ENCODE data around the gene GALC. TPM values are rescaled to one million over a fixed set of nuclear protein-coding genes. Genes with fewer than 3 reads are reported as not detected.

The GALC gene
- polyA plus RNA-seq, 3 donors from 2014 or later = 38.7 to 59.5 (median 57.6) TPM

GRCh38 chr14:87971010-87971409, 22.0 kb downstream of the GALC start:
- H3K36me3 Mint-ChIP-seq = peaks cover 49 to 68% (median 62%) of the 10 kb centered on the region in 3 donors

GRCh38 chr14:87967496-87967895, 25.5 kb downstream of the GALC start:
- no peak for DNase-seq
- peaks cover 59 to 74% (median 64%) of the 10 kb centered on the region in 3 donors for H3K36me3 Mint-ChIP-seq
- H3K4me1 Mint-ChIP-seq = peaks cover 11 to 42% of the 10 kb centered on the region in 2 donors
- H3K4me3 Mint-ChIP-seq = no peak overlapping the region
- no peaks in the 10 kb centered on the region for H3K27me3 Mint-ChIP-seq (ENCODE audit: low read depth in 3 of 3)
- peak overlapping the region in 1 of 6 donors; percentile 13 for H3K27ac Mint-ChIP-seq
- no peaks in the 10 kb centered on the region for H3K9me3 Mint-ChIP-seq

More at GRCh38 chr14:87971010-87971409, 22.0 kb downstream of the GALC start:
- Mint-ChIP-seq H3K4me3 (no peak overlapping the region), H3K27ac (peak overlapping the region in 5 of 6 donors; percentile 27 to 74 (median 58)), H3K4me1 (peaks cover 11 to 61% of the 10 kb centered on the region in 2 donors), H3K27me3 (ENCODE audit: low read depth in 3 of 3) (no peaks in the 10 kb centered on the region), H3K9me3 (no peaks in the 10 kb centered on the region)
- no peak for DNase-seq

- no peak for DNase-seq
- H3K9me3 Mint-ChIP-seq = no peaks in the 10 kb centered on the region
- H3K4me3 Mint-ChIP-seq = no peak overlapping the region
- H3K27me3 Mint-ChIP-seq (ENCODE audit: low read depth in 3 of 3) = no peaks in the 10 kb centered on the region
- H3K4me1 Mint-ChIP-seq = peaks cover 13 to 42% of the 10 kb centered on the region in 2 donors
- peak overlapping the region in 1 of 6 donors; percentile 23 for H3K27ac Mint-ChIP-seq
- H3K36me3 Mint-ChIP-seq = peaks cover 59 to 74% (median 66%) of the 10 kb centered on the region in 3 donors
These were observed 26.2 kb downstream of the GALC start for GRCh38 chr14:87966816-87967215.

- H3K27me3 Mint-ChIP-seq (ENCODE audit: low read depth in 3 of 3) = peaks cover 0 to 10% (median 5%) of the 10 kb centered on the region in 3 donors
- H3K36me3 Mint-ChIP-seq = peaks cover 59 to 80% (median 76%) of the 10 kb centered on the region in 3 donors
- H3K4me3 Mint-ChIP-seq = peak overlapping the region in 1 of 5 donors; percentile 72
- no peak for DNase-seq
- H3K27ac Mint-ChIP-seq = peak overlapping the region; percentile 91 to 98 (median 93)
- no peaks in the 10 kb centered on the region for H3K9me3 Mint-ChIP-seq
- H3K4me1 Mint-ChIP-seq = peaks cover 59 to 74% of the 10 kb centered on the region in 2 donors
These were observed 31.7 kb downstream of the GALC start for GRCh38 chr14:87961246-87961645.

- H3K36me3 Mint-ChIP-seq = peaks cover 51 to 78% (median 71%) of the 10 kb centered on the region in 3 donors
- peaks cover 70 to 80% of the 10 kb centered on the region in 2 donors for H3K4me1 Mint-ChIP-seq
- H3K4me3 Mint-ChIP-seq = peak overlapping the region; percentile 62 to 74 (median 69)
- no peaks in the 10 kb centered on the region for H3K9me3 Mint-ChIP-seq
- H3K27ac Mint-ChIP-seq = peak overlapping the region; percentile 91 to 98 (median 93)
- peak; percentile 74 to 83 (median 83) for DNase-seq
- peaks cover 2 to 10% (median 5%) of the 10 kb centered on the region in 3 donors for H3K27me3 Mint-ChIP-seq (ENCODE audit: low read depth in 3 of 3)
These were observed 32.8 kb downstream of the GALC start for GRCh38 chr14:87960013-87960787.

GRCh38 chr14:87955501-87955900, 37.5 kb downstream of the GALC start:
- no peaks in the 10 kb centered on the region for H3K9me3 Mint-ChIP-seq
- peak overlapping the region; percentile 85 to 94 (median 89) for H3K27ac Mint-ChIP-seq
- peaks cover 37 to 59% (median 41%) of the 10 kb centered on the region in 3 donors for H3K36me3 Mint-ChIP-seq
- H3K4me1 Mint-ChIP-seq = peaks cover 92 to 100% of the 10 kb centered on the region in 2 donors
- H3K27me3 Mint-ChIP-seq (ENCODE audit: low read depth in 3 of 3) = peaks cover 2 to 13% (median 10%) of the 10 kb centered on the region in 3 donors
- peak overlapping the region; percentile 51 to 69 (median 63) for H3K4me3 Mint-ChIP-seq
- no peak for DNase-seq

- H3K4me1 Mint-ChIP-seq = peaks cover 87 to 100% of the 10 kb centered on the region in 2 donors
- peak overlapping the region; percentile 94 to 99 (median 96) for H3K27ac Mint-ChIP-seq
- peak; percentile 61 to 74 (median 72) for DNase-seq
- peaks cover 2 to 5% (median 3%) of the 10 kb centered on the region in 3 donors for H3K27me3 Mint-ChIP-seq (ENCODE audit: low read depth in 3 of 3)
- H3K9me3 Mint-ChIP-seq = no peaks in the 10 kb centered on the region
- H3K36me3 Mint-ChIP-seq = peaks cover 31 to 60% (median 43%) of the 10 kb centered on the region in 3 donors
- peak overlapping the region; percentile 77 to 94 (median 89) for H3K4me3 Mint-ChIP-seq
These were observed 40.5 kb downstream of the GALC start for GRCh38 chr14:87952307-87953094.

- no peaks in the 10 kb centered on the region for H3K9me3 Mint-ChIP-seq
- H3K36me3 Mint-ChIP-seq = peaks cover 38 to 80% (median 42%) of the 10 kb centered on the region in 3 donors
- H3K27ac Mint-ChIP-seq = peak overlapping the region in 4 of 6 donors; percentile 71 to 85 (median 82)
- H3K4me1 Mint-ChIP-seq = peaks cover 43 to 76% of the 10 kb centered on the region in 2 donors
- peaks cover 0 to 2% (median 1%) of the 10 kb centered on the region in 3 donors for H3K27me3 Mint-ChIP-seq (ENCODE audit: low read depth in 3 of 3)
- peak overlapping the region in 2 of 5 donors; percentile 26 to 37 for H3K4me3 Mint-ChIP-seq
- DNase-seq = peak; percentile 52 to 59 (median 53)
These were observed 47.9 kb downstream of the GALC start for GRCh38 chr14:87944987-87945604.

GRCh38 chr14:87940894-87941293, 52.1 kb downstream of the GALC start:
- Mint-ChIP-seq H3K27me3 (ENCODE audit: low read depth in 3 of 3) (peaks cover 0 to 2% (median 1%) of the 10 kb centered on the region in 3 donors), H3K4me1 (peaks cover 14 to 47% of the 10 kb centered on the region in 2 donors), H3K9me3 (no peaks in the 10 kb centered on the region), H3K27ac (peak overlapping the region in 5 of 6 donors; percentile 0 to 55 (median 14)), H3K4me3 (no peak overlapping the region), H3K36me3 (peaks cover 31 to 73% (median 31%) of the 10 kb centered on the region in 3 donors)
- no peak for DNase-seq

GRCh38 chr14:87940382-87940781, 52.6 kb downstream of the GALC start:
- peak overlapping the region in 1 of 6 donors; percentile 13 for H3K27ac Mint-ChIP-seq
- peaks cover 0 to 2% (median 0%) of the 10 kb centered on the region in 3 donors for H3K27me3 Mint-ChIP-seq (ENCODE audit: low read depth in 3 of 3)
- H3K9me3 Mint-ChIP-seq = no peaks in the 10 kb centered on the region
- no peak overlapping the region for H3K4me3 Mint-ChIP-seq
- DNase-seq = no peak
- H3K4me1 Mint-ChIP-seq = peaks cover 9 to 42% of the 10 kb centered on the region in 2 donors
- H3K36me3 Mint-ChIP-seq = peaks cover 29 to 75% (median 31%) of the 10 kb centered on the region in 3 donors

- Mint-ChIP-seq H3K27ac (peak overlapping the region in 5 of 6 donors; percentile 8 to 60 (median 49)), H3K9me3 (no peaks in the 10 kb centered on the region), H3K36me3 (peaks cover 37 to 61% (median 39%) of the 10 kb centered on the region in 3 donors), H3K4me3 (no peak overlapping the region), H3K27me3 (ENCODE audit: low read depth in 3 of 3) (no peaks in the 10 kb centered on the region), H3K4me1 (peaks cover 7 to 21% of the 10 kb centered on the region in 2 donors)
- DNase-seq = no peak
These were observed 57.1 kb downstream of the GALC start for GRCh38 chr14:87935886-87936285.

- Mint-ChIP-seq H3K4me3 (no peak overlapping the region), H3K4me1 (peaks cover 7 to 26% of the 10 kb centered on the region in 2 donors), H3K36me3 (peaks cover 42 to 66% (median 43%) of the 10 kb centered on the region in 3 donors), H3K9me3 (no peaks in the 10 kb centered on the region), H3K27me3 (ENCODE audit: low read depth in 3 of 3) (no peaks in the 10 kb centered on the region), H3K27ac (peak overlapping the region in 3 of 6 donors; percentile 8 to 58 (median 25))
- DNase-seq = no peak
These were observed 57.7 kb downstream of the GALC start for GRCh38 chr14:87935081-87935828.

Measured in immature natural killer cell (primary cell).